Measurements from ENCODE around the gene SRA1.
"Not testable (repeated sequence)": the region's sequence is repeated elsewhere in the genome, so short reads cannot be mapped to it uniquely, and the experiment has no call there.

SRA1 gene

DNA sequence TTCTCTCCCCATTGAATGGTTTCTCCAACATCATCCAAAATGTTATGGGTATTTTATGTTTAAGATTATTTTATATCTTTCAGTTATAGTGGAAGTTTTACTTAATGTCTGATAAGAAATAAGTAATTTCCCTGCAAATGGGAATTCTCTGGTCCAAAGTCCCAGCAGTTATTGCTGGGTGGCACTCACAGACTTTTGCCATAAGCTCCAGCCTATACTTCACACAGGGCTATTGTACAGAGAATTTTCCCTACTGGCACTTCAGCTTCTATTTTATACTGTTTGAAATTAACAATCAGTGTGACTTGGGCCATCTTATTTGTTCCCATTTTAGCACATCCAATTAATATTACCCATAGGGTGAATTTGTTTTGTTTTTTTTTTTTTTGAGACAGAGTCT, 42.8 kb upstream of the SRA1 start:
- H2BK120ac ChIP-seq (ENCODE audit: low read depth, low read length) = no peak overlapping the region
- H2BK15ac ChIP-seq (replicated peaks; ENCODE audit: low read depth) = no peak overlapping the region
- no peak overlapping the region for H4K5ac ChIP-seq (ENCODE audit: low read length)
- H3K79me2 ChIP-seq (ENCODE audit: control insufficient read depth, insufficient read depth, low read length) = no peaks in the 10 kb centered on the region
- no peak overlapping the region for H3K4me2 ChIP-seq (ENCODE audit: low read length)
- no peak overlapping the region for H3K4ac ChIP-seq (ENCODE audit: low read depth, low read length)
- no peak overlapping the region for H3K27ac ChIP-seq (ENCODE audit: low read depth, low read length)
- H3K27me3 ChIP-seq (ENCODE audit: insufficient read depth, low read length, poor library complexity) = no peaks in the 10 kb centered on the region
- no peaks in the 10 kb centered on the region for H3K36me3 ChIP-seq (ENCODE audit: control insufficient read depth, insufficient read depth, low read length)
- DNase-seq = no peak
- no peak overlapping the region for H3K56ac ChIP-seq (ENCODE audit: low read length)
- no peak overlapping the region for H3K18ac ChIP-seq (ENCODE audit: low read length)
- H4K8ac ChIP-seq (ENCODE audit: low read depth, low read length) = no peak overlapping the region
- no peak overlapping the region for H3K4me3 ChIP-seq (ENCODE audit: low read length)
- H3K4me1 ChIP-seq (ENCODE audit: control insufficient read depth, low read depth, low read length) = no peaks in the 10 kb centered on the region
- H3K23ac ChIP-seq (ENCODE audit: low read length) = no peak overlapping the region
- no peak overlapping the region for H3K9ac ChIP-seq (ENCODE audit: low read length)
- no peak overlapping the region for H2BK5ac ChIP-seq (ENCODE audit: low read length)
- no peak overlapping the region for H2AK5ac ChIP-seq (ENCODE audit: low read length)
- H3K79me1 ChIP-seq (ENCODE audit: low read length) = no peaks in the 10 kb centered on the region

DNA sequence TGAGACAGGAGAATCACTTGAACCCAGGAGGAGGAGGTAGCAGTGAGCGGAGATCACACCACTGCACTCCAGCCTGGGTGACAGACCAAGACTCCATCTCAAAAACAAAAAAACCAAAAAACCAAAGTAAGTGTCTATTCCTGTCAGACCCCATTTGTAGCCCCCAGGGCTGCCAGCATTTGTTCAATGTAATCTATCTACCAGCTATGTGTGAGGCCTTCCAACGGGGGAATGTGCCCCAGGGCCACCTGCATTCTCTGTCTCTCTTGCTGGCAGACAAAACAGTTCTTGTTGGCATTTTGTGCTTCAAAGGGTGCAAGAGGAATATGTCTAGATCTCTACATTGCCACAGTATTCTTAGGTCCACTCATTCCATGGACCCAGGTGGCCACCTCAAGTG, 41.6 kb upstream of the SRA1 start:
- Histone ChIP-seq H3K4me2 (ENCODE audit: low read length) (no peak overlapping the region), H3K79me2 (ENCODE audit: control insufficient read depth, insufficient read depth, low read length) (no peaks in the 10 kb centered on the region), H3K27me3 (ENCODE audit: insufficient read depth, low read length, poor library complexity) (no peaks in the 10 kb centered on the region), H2BK120ac (ENCODE audit: low read depth, low read length) (no peak overlapping the region), H2BK5ac (ENCODE audit: low read length) (no peak overlapping the region), H3K4me1 (ENCODE audit: control insufficient read depth, low read depth, low read length) (no peaks in the 10 kb centered on the region), H2BK15ac (replicated peaks; ENCODE audit: low read depth) (no peak overlapping the region), H3K79me1 (ENCODE audit: low read length) (no peaks in the 10 kb centered on the region), H4K8ac (ENCODE audit: low read depth, low read length) (no peak overlapping the region), H3K23ac (ENCODE audit: low read length) (no peak overlapping the region), H3K36me3 (ENCODE audit: control insufficient read depth, insufficient read depth, low read length) (no peaks in the 10 kb centered on the region), H3K4ac (ENCODE audit: low read depth, low read length) (no peak overlapping the region), H3K9ac (ENCODE audit: low read length) (no peak overlapping the region), H2AK5ac (ENCODE audit: low read length) (no peak overlapping the region), H3K56ac (ENCODE audit: low read length) (no peak overlapping the region), H3K27ac (ENCODE audit: low read depth, low read length) (no peak overlapping the region), H3K4me3 (ENCODE audit: low read length) (no peak overlapping the region), H3K18ac (ENCODE audit: low read length) (no peak overlapping the region), H4K5ac (ENCODE audit: low read length) (no peak overlapping the region)
- WGBS (ENCODE audit: extremely low coverage, insufficient coverage, low lambda C conversion rate) = no CpG with 5 or more reads among the region's 2 CpGs
- DNase-seq = no peak

- Histone ChIP-seq H3K4ac (ENCODE audit: low read depth, low read length) (no peak overlapping the region), H3K23ac (ENCODE audit: low read length) (no peak overlapping the region), H4K8ac (ENCODE audit: low read depth, low read length) (no peak overlapping the region), H3K9ac (ENCODE audit: low read length) (no peak overlapping the region), H3K36me3 (ENCODE audit: control insufficient read depth, insufficient read depth, low read length) (no peaks in the 10 kb centered on the region), H2BK15ac (replicated peaks; ENCODE audit: low read depth) (no peak overlapping the region), H3K4me3 (ENCODE audit: low read length) (no peak overlapping the region), H2BK5ac (ENCODE audit: low read length) (no peak overlapping the region), H3K79me1 (ENCODE audit: low read length) (no peaks in the 10 kb centered on the region), H3K4me1 (ENCODE audit: control insufficient read depth, low read depth, low read length) (no peaks in the 10 kb centered on the region), H2AK5ac (ENCODE audit: low read length) (no peak overlapping the region), H3K18ac (ENCODE audit: low read length) (no peak overlapping the region), H3K79me2 (ENCODE audit: control insufficient read depth, insufficient read depth, low read length) (no peaks in the 10 kb centered on the region), H4K5ac (ENCODE audit: low read length) (no peak overlapping the region), H3K56ac (ENCODE audit: low read length) (no peak overlapping the region), H3K4me2 (ENCODE audit: low read length) (no peak overlapping the region), H3K27me3 (ENCODE audit: insufficient read depth, low read length, poor library complexity) (no peaks in the 10 kb centered on the region), H3K27ac (ENCODE audit: low read depth, low read length) (no peak overlapping the region), H2BK120ac (ENCODE audit: low read depth, low read length) (no peak overlapping the region)
- no CpG with 5 or more reads among the region's 1 CpG for WGBS (ENCODE audit: extremely low coverage, insufficient coverage, low lambda C conversion rate)
- DNase-seq = no peak
Measured at GRCh38 chr5:140596321-140596741, 39.1 kb upstream of the SRA1 start.

GRCh38 chr5:140595538-140596300, 38.4 kb upstream of the SRA1 start:
- Histone ChIP-seq H4K5ac (ENCODE audit: low read length) (no peak overlapping the region), H3K27me3 (ENCODE audit: insufficient read depth, low read length, poor library complexity) (no peaks in the 10 kb centered on the region), H3K4ac (ENCODE audit: low read depth, low read length) (no peak overlapping the region), H3K4me3 (ENCODE audit: low read length) (no peak overlapping the region), H3K23ac (ENCODE audit: low read length) (no peak overlapping the region), H3K56ac (ENCODE audit: low read length) (no peak overlapping the region), H2BK5ac (ENCODE audit: low read length) (no peak overlapping the region), H2BK15ac (replicated peaks; ENCODE audit: low read depth) (no peak overlapping the region), H3K79me2 (ENCODE audit: control insufficient read depth, insufficient read depth, low read length) (no peaks in the 10 kb centered on the region), H2BK120ac (ENCODE audit: low read depth, low read length) (no peak overlapping the region), H2AK5ac (ENCODE audit: low read length) (no peak overlapping the region), H3K4me1 (ENCODE audit: control insufficient read depth, low read depth, low read length) (no peaks in the 10 kb centered on the region), H3K27ac (ENCODE audit: low read depth, low read length) (no peak overlapping the region), H3K9ac (ENCODE audit: low read length) (no peak overlapping the region), H3K4me2 (ENCODE audit: low read length) (no peak overlapping the region), H3K36me3 (ENCODE audit: control insufficient read depth, insufficient read depth, low read length) (no peaks in the 10 kb centered on the region), H4K8ac (ENCODE audit: low read depth, low read length) (no peak overlapping the region), H3K18ac (ENCODE audit: low read length) (no peak overlapping the region), H3K79me1 (ENCODE audit: low read length) (no peaks in the 10 kb centered on the region)
- no peak for DNase-seq
- no CpG with 5 or more reads among the region's 5 CpGs for WGBS (ENCODE audit: extremely low coverage, insufficient coverage, low lambda C conversion rate)

DNA sequence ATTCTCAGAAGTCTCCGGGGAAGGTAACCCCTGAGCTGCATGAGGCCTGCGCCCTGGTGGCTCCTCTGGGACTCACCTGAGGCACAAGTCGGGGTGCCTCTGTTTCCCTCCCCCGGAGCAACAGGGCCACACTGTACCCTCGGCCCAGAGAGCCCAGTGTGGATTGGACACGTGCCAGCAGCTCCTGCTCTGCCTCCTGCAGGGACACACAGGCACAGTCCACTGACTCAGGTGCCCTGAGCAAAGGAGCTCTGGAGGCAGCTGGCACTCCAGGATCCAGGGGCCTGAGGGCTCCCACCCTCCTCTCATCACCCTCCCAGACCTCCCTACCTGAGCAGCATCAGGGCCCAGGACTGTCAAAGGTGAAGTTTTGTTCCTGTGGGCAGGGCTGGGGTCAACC, 36.9 kb upstream of the SRA1 start:
- Histone ChIP-seq H3K4me3 (ENCODE audit: low read length) (no peak overlapping the region), H2AK5ac (ENCODE audit: low read length) (no peak overlapping the region), H4K5ac (ENCODE audit: low read length) (no peak overlapping the region), H3K4ac (ENCODE audit: low read depth, low read length) (no peak overlapping the region), H2BK15ac (replicated peaks; ENCODE audit: low read depth) (no peak overlapping the region), H3K36me3 (ENCODE audit: control insufficient read depth, insufficient read depth, low read length) (no peaks in the 10 kb centered on the region), H3K23ac (ENCODE audit: low read length) (no peak overlapping the region), H2BK120ac (ENCODE audit: low read depth, low read length) (no peak overlapping the region), H3K4me2 (ENCODE audit: low read length) (no peak overlapping the region), H3K79me2 (ENCODE audit: control insufficient read depth, insufficient read depth, low read length) (no peaks in the 10 kb centered on the region), H3K9ac (ENCODE audit: low read length) (no peak overlapping the region), H3K27ac (ENCODE audit: low read depth, low read length) (no peak overlapping the region), H3K27me3 (ENCODE audit: insufficient read depth, low read length, poor library complexity) (no peaks in the 10 kb centered on the region), H4K8ac (ENCODE audit: low read depth, low read length) (no peak overlapping the region), H3K4me1 (ENCODE audit: control insufficient read depth, low read depth, low read length) (no peaks in the 10 kb centered on the region), H2BK5ac (ENCODE audit: low read length) (no peak overlapping the region), H3K18ac (ENCODE audit: low read length) (no peak overlapping the region), H3K56ac (ENCODE audit: low read length) (no peak overlapping the region), H3K79me1 (ENCODE audit: low read length) (no peaks in the 10 kb centered on the region)
- no CpG with 5 or more reads among the region's 6 CpGs for WGBS (ENCODE audit: extremely low coverage, insufficient coverage, low lambda C conversion rate)
- DNase-seq = no peak

DNA sequence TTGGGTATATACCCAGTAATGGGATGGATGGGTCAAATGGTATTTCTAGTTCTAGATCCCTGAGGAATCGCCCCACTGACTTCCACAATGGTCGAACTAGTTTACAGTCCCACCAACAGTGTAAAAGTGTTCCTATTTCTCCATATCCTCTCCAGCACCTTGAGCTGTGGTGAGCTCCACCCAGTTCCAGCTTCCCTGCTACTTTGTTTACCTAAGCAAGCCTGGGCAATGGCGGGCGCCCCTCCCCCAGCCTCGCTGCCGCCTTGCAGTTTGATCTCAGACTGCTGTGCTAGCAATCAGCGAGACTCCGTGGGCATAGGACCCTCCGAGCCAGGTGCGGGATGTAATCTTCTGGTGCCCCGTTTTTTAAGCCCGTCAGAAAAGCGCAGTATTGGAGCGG, 35.8 kb upstream of the SRA1 start:
- DNase-seq; H3K56ac ChIP-seq (ENCODE audit: low read length); H2BK5ac ChIP-seq (ENCODE audit: low read length); H2AK5ac ChIP-seq (ENCODE audit: low read length); H3K79me2 ChIP-seq (ENCODE audit: control insufficient read depth, insufficient read depth, low read length); H3K9ac ChIP-seq (ENCODE audit: low read length); H4K5ac ChIP-seq (ENCODE audit: low read length); H3K18ac ChIP-seq (ENCODE audit: low read length); H2BK15ac ChIP-seq (replicated peaks; ENCODE audit: low read depth); H3K4me3 ChIP-seq (ENCODE audit: low read length); H3K36me3 ChIP-seq (ENCODE audit: control insufficient read depth, insufficient read depth, low read length); H3K27ac ChIP-seq (ENCODE audit: low read depth, low read length); H3K4me2 ChIP-seq (ENCODE audit: low read length); H3K4me1 ChIP-seq (ENCODE audit: control insufficient read depth, low read depth, low read length); H3K27me3 ChIP-seq (ENCODE audit: insufficient read depth, low read length, poor library complexity); H3K79me1 ChIP-seq (ENCODE audit: low read length); H3K23ac ChIP-seq (ENCODE audit: low read length); H2BK120ac ChIP-seq (ENCODE audit: low read depth, low read length); H3K4ac ChIP-seq (ENCODE audit: low read depth, low read length); H4K8ac ChIP-seq (ENCODE audit: low read depth, low read length): not testable (repeated sequence)
- WGBS (ENCODE audit: extremely low coverage, insufficient coverage, low lambda C conversion rate) = no CpG with 5 or more reads among the region's 14 CpGs
